Stimulated activated CD8-positive, alpha-beta memory T cell treated with anti-CD3 and anti-CD28 coated beads, Interleukin-12 subunit alpha, Interleukin-12 subunit beta, amount 100 ng/mL, for 4 hours (primary cell): ENCODE data around the gene COL4A6.

ENCODE experiments used
- DNase-seq: peaks from one replicate; pipeline ENCODE4 v3.0.0-alpha.2; 2020; ENCODE audit warnings: low read depth

The COL4A6 gene

DNA sequence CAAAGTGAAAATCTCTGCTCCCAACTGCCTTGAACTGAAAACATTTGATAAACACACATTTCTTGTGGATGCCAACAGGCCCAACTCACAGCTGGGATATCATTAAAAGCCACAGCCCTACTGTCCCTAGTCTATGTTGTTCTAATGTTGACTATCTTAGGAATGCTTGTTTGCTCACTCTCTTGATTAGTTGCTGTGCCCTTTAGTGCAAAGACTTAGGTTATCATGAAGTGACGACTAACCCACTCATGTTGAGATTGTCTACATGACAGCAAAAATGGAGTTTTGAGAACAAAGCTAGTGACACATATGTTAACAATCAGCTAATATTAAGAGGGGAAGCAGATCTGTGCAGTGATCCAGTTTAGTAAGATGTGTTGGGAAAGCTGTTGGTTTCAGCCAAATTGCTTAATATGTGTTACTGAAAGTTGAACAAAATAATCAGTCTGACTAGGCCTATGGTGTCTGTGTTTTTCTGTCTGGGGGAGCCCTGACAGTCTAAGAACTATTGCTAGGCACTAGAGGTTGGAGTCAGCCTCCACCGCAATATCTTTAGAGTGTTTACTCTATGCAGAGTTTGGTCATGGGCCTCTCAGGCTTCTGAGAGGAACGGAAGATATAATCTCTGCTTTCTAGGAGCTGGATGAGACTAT, 221.2 kb downstream of the COL4A6 start:
- DNase-seq: no peak

GRCh38 chrX:108216405-108216804, 221.8 kb downstream of the COL4A6 start:
- DNase-seq: no peak

- DNase-seq: no peak
Measured at GRCh38 chrX:108211301-108211700, 226.9 kb downstream of the COL4A6 start.

DNA sequence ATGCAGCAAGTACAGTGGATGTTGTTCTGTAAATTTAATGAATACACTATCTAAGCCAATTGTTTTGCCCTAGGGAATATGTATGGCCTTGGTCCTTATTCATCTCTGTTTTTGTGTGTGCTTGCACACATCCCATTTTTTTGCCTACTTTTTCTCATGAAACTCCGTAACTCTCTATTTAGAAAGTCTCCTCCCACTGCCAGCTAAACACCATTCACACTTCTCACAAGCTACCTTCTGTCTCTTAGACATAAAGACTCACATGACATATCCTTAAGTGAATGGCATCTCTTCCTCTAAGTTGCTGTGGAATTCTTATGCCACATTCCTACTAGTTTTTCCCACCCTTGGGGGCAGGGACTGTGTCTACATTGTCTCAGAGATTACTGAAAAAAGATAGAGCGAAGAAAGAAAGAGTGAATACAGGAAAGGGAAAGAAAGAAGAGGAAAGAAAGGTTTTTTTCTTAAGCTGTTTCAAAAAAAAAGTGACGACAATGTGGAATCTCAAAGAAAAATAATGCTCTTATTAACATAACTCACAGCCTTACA, 229.1 kb downstream of the COL4A6 start:
- DNase-seq: no peak

- DNase-seq: no peak
Measured at GRCh38 chrX:108203540-108203939, 234.7 kb downstream of the COL4A6 start.

GRCh38 chrX:108199691-108200090, 238.5 kb downstream of the COL4A6 start:
- DNase-seq: no peak

- DNase-seq: no peak
Measured at GRCh38 chrX:108199041-108199440, 239.2 kb downstream of the COL4A6 start.

- no peak for DNase-seq
Measured at GRCh38 chrX:108198420-108198819, 239.8 kb downstream of the COL4A6 start.

- DNase-seq: no peak
Measured at GRCh38 chrX:108186811-108187210, 251.4 kb downstream of the COL4A6 start.

GRCh38 chrX:108178143-108178498, 260.1 kb downstream of the COL4A6 start:
- DNase-seq: no peak

GRCh38 chrX:108177351-108178142, 260.7 kb downstream of the COL4A6 start:
- no peak for DNase-seq

DNA sequence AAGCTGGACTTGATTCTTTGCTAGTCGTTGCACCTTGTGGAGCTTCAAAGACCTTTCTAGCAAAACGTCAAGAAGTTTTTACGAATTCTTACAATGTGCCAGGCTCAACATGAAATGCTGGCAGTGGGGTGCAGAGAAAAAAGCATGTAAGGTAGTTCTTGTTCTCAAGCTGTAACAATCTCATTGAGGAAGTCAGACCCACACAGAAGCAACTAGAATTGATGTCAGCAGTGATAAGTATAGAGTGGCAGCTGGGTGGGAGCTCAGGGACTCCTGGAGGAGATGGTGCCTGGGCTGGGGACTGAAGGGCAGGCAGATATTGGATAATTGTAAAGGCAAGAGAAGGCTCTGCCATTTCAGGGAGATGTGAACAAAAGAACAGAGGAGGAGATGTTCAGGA, 264.3 kb downstream of the COL4A6 start:
- no peak for DNase-seq

- no peak for DNase-seq
Measured at GRCh38 chrX:108171671-108172070, 266.6 kb downstream of the COL4A6 start.

- no peak for DNase-seq
Measured at GRCh38 chrX:108169768-108170167, 268.5 kb downstream of the COL4A6 start.

GRCh38 chrX:108168961-108169740, 269.1 kb downstream of the COL4A6 start:
- DNase-seq: no peak

GRCh38 chrX:108167211-108167872, 270.9 kb downstream of the COL4A6 start:
- DNase-seq: no peak

GRCh38 chrX:108165383-108166111, 272.7 kb downstream of the COL4A6 start:
- no peak for DNase-seq

DNA sequence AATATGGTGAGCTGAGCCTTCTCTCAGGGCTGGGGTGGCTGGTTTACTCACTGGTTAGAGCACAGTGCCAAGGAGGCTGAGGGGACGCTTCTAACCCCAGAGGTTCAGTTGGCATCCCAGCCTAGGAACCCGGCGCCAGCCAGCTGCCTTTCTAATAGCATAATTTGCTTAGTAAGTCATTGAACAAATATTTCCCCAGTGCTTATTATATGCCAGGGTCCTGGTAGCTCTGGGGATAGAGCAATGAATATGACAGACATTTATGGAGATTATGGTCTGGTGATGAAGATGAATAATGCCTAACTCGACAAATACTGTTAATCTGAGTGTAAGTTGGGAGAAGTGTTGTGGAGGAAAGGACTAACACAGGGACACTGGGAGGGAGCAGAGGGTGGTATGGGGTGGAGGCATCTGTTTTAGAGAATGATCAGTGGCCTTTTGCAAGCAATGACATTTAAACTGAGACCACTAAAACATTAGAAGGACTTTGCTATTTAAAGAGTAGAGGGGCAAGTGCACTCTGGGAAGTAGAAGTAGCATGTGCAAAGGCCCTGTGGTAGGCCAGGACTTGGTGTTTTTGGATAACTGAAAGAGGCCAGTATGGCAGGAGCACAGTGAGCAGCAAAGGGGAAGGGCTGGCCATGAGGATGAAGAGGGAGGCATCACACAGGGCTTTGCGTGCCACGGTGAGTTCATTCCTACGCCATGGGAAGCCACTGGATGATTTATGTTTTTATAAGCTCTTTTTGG, 274.7 kb downstream of the COL4A6 start:
- no peak for DNase-seq

GRCh38 chrX:108162265-108162664, 276.0 kb downstream of the COL4A6 start:
- no peak for DNase-seq

GRCh38 chrX:108160309-108160708, 277.9 kb downstream of the COL4A6 start:
- no peak for DNase-seq
